Measurements from ENCODE around the gene NRG3.

The NRG3 gene

DNA sequence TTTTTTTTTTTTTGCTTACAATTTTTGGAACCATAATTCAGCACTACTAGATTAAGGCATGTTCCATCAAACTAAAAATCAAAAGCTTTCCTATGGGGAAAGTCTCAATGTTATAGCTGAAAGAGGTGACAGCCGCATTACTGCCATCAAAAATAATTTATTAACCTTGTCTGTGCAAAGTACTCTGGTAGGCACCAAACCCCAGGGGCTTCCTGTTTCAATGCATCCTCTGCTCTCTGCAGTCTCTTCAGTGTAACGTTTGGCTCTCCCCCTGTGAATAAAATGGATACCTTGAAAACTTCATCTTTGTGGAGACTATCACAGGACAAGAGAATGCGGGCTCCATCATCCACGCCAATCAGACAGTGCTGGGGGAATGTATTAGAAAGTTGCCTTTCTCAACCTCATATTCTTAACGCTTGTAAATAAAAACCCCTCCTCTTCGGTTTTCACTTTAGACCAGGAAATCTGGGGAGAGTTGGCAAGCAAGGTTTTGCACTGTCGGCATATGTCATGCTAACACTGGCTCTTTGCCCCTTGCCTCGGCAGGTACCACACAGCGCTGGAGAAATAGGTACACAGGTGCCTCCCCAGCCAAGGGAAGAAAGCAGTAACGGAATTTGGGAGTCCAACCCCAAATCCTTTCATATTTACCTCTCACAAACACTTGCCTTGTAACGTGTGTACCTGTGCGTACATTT, 1.6 kb upstream of the NRG3 start:
- no peak for DNase-seq (ENCODE audit: low spot score in 2 of 2)
- Mint-ChIP-seq H3K27me3 (peaks cover 11% of the 10 kb centered on the region), H3K9me3 (peaks cover 3% of the 10 kb centered on the region), H3K27ac (no peak overlapping the region), H3K36me3 (peaks cover 4% of the 10 kb centered on the region), H3K4me1 (peaks cover 8% of the 10 kb centered on the region), H3K4me3 (no peak overlapping the region)
- ATAC-seq (ENCODE audit: low read depth), result no peak

DNA sequence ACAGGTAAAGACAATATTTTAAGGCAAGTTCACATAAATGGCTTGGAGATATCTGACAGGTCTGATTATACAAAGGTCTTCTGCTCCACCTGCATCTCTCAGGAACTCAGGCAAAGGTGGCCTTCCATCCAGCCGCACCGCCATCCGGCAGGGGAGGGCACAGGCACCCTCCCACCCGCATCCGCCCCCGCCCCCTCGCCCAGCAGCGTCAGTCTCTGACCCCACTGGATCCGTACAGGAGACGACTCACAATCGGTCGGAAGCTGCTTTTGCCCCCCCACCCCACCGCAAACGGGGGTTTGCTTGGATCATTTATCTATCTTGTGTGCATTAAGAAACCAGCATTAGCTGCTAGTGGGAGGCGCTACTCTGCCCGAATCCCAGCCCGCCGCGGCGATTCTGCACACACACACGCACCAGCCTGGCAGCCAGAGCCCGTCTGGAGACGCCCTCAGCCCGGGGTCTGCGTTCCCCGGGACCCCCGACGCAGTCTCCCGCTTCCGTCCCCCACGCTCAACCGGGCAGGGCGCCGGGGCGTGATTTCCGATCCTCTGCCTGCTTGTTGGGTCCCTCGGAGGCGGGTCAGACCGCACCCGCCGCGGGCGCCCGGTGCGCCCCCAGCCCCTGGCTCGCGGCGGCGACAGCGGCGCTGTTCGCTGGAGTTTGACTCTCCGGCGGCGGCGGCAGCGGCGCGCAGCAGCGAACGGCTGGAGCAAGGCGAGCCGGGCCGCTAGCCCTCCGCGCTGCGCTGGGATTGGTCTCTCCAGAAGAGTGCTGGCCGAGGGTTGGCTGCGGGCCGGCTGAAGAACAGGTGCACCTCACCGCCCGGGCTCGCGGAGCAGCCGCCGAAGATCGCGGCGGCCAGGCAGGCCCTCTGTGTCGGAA, 820 bp upstream of the NRG3 start:
- Mint-ChIP-seq H3K27ac (no peak overlapping the region), H3K9me3 (peaks cover 3% of the 10 kb centered on the region), H3K36me3 (peaks cover 4% of the 10 kb centered on the region), H3K4me3 (no peak overlapping the region), H3K27me3 (peaks cover 11% of the 10 kb centered on the region), H3K4me1 (peaks cover 8% of the 10 kb centered on the region)
- ATAC-seq (ENCODE audit: low read depth), result no peak
- no peak for DNase-seq (ENCODE audit: low spot score in 2 of 2)

DNA sequence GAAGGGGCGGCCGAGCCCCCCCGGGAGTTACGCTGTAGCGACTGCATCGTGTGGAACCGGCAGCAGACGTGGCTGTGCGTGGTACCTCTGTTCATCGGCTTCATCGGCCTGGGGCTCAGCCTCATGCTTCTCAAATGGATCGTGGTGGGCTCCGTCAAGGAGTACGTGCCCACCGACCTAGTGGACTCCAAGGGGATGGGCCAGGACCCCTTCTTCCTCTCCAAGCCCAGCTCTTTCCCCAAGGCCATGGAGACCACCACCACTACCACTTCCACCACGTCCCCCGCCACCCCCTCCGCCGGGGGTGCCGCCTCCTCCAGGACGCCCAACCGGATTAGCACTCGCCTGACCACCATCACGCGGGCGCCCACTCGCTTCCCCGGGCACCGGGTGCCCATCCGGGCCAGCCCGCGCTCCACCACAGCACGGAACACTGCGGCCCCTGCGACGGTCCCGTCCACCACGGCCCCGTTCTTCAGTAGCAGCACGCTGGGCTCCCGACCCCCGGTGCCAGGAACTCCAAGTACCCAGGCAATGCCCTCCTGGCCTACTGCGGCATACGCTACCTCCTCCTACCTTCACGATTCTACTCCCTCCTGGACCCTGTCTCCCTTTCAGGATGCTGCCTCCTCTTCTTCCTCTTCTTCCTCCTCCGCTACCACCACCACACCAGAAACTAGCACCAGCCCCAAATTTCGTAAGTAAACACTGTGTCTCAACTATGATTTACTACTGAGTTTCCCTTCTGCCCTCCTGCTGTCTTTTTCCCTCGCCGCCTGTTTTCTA, 666 bp downstream of the NRG3 start:
- H3K9me3 Mint-ChIP-seq, result peaks cover 3% of the 10 kb centered on the region
- H3K4me3 Mint-ChIP-seq, result peak overlapping the region; percentile 22
- H3K36me3 Mint-ChIP-seq, result peaks cover 4% of the 10 kb centered on the region
- ATAC-seq (ENCODE audit: low read depth) (no peak), DNase-seq (ENCODE audit: low spot score in 2 of 2) (no peak)
- H3K27ac Mint-ChIP-seq, result no peak overlapping the region
- H3K4me1 Mint-ChIP-seq, result peaks cover 8% of the 10 kb centered on the region
- H3K27me3 Mint-ChIP-seq, result peaks cover 11% of the 10 kb centered on the region

DNA sequence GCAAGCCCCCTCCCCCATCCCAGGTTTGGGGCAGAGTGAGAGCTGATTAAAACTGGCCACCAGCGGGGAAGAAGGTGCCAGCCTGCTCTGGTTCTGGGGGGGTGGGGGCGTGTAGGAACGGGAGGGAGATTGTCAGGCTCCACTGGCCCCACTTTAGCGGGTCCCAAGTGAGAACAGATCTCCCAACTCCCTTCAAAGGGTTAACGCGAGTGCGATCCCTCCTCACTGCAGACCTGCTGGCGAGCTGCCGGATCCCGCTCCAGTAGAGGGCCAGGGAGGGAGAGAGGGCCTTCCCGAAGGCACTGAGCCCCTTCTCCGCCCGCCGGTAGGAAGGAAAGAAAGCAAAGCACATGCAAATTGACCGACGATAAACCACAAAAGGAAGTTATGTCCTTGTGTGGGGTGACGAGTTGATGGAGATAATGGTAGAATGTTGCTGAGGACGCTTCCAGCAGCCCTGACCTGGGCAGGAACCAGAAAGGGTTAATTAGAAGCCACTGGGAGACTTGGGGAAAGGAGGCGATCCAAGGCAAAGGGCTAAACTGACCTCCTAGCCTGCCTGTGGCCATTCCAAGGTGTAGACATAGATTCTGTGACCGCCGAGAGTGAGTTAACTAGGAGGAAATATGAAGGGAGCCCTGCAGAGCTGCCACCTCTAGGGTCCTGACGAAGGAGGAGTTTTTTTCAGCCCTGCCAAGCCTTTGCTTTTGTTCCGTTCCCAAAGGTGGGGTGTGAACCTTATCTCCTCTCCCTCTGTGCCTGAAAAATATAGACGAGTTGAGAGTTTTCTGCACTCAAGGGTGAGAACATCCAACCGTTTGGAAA, 1.5 kb downstream of the NRG3 start:
- H3K27me3 Mint-ChIP-seq, result peaks cover 11% of the 10 kb centered on the region
- DNase-seq (ENCODE audit: low spot score in 2 of 2) (no peak), ATAC-seq (ENCODE audit: low read depth) (no peak)
- H3K9me3 Mint-ChIP-seq, result peaks cover 3% of the 10 kb centered on the region
- no peak overlapping the region for H3K4me3 Mint-ChIP-seq
- H3K4me1 Mint-ChIP-seq, result peaks cover 8% of the 10 kb centered on the region
- H3K36me3 Mint-ChIP-seq, result peaks cover 4% of the 10 kb centered on the region
- no peak overlapping the region for H3K27ac Mint-ChIP-seq

DNA sequence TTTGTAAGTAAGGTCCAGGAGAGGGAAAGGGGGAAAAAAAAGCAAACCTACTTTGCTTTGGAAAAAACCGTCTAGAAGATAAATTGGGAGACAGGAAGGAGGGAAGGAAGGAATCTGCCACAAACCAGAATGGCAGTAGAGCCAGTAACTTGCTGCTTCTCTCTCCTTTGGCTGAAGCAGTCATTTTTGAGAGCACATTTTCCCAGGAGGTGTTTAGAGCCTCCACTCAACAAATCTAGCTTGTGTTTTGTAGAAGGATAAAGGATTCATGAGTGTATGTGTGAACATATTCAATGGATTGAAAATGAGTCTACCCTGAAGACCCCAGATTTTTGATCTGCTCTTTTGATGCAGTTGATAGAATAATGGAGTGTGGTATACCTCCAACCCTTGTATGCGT, 2.6 kb downstream of the NRG3 start:
- no peak for DNase-seq (ENCODE audit: low spot score in 2 of 2)
- peaks cover 9% of the 10 kb centered on the region for H3K27me3 Mint-ChIP-seq
- no peak overlapping the region for H3K4me3 Mint-ChIP-seq
- ATAC-seq (ENCODE audit: low read depth), result no peak
- peaks cover 8% of the 10 kb centered on the region for H3K4me1 Mint-ChIP-seq
- H3K36me3 Mint-ChIP-seq, result peaks cover 4% of the 10 kb centered on the region
- peaks cover 3% of the 10 kb centered on the region for H3K9me3 Mint-ChIP-seq
- no peak overlapping the region for H3K27ac Mint-ChIP-seq

DNA sequence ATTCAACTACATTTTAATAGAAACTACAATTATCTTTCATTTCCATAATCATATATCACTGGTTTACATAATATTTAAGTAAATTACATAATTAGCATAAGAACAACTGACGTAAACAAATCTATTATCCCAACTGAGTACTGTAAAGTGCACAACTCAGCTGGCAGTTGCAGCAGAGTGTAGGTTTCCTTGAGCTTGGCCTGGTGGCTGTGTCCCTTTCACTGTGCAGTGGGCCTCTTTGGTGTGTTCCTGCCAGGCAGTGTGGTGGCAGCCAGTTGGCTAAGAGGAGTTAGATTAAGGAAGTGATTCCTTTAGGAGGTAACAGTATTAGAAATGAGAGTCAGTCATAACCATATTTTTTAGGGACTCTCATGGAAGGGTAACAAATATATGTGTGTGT, 7.0 kb downstream of the NRG3 start:
- Mint-ChIP-seq H3K4me1 (no peaks in the 10 kb centered on the region), H3K9me3 (no peaks in the 10 kb centered on the region), H3K4me3 (no peak overlapping the region), H3K27me3 (no peaks in the 10 kb centered on the region), H3K27ac (no peak overlapping the region), H3K36me3 (no peaks in the 10 kb centered on the region)
- DNase-seq (ENCODE audit: low spot score in 2 of 2), result no peak
- ATAC-seq (ENCODE audit: low read depth), result no peak

DNA sequence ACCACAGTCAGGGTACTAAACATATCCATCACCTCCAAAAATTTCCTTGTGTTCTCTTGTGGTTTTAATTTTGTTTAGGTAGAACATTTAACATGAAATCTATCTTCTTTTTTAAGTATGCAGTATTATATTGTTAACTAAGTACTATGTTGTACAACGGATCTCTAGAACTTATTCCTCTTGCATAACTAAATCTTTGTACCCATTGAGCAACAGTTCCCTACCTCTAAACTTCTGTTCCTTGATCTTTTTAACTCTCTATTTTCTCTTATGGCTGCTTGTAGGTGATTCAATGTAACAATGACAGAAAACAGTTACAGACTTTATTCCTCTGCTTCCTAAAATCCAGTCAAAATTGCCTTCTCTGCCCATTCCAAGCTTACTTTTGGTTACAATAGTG, 9.9 kb downstream of the NRG3 start:
- ATAC-seq (ENCODE audit: low read depth), result no peak
- no peaks in the 10 kb centered on the region for H3K27me3 Mint-ChIP-seq
- H3K9me3 Mint-ChIP-seq, result no peaks in the 10 kb centered on the region
- DNase-seq (ENCODE audit: low spot score in 2 of 2), result no peak
- no peak overlapping the region for H3K27ac Mint-ChIP-seq
- H3K4me3 Mint-ChIP-seq, result no peak overlapping the region
- no peaks in the 10 kb centered on the region for H3K36me3 Mint-ChIP-seq
- no peaks in the 10 kb centered on the region for H3K4me1 Mint-ChIP-seq

DNA sequence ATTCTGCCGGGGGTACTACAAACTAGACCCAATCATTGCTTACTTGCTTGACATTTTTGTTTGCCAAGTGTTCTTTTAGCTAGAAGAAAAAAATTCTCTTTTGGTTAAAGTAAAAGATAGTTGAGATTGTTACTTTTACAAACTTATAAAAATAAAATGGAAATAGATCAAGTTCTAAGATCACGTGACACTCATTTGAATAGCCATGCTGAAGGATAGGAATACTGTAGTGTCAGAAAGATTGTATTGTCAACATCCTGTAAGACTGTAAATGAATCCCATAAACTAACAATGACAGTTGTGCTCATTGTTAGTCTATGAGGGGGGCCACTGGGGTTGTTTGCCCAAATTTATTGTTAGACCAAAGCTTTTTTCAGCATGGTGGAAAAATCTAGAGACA, 10.5 kb downstream of the NRG3 start:
- no peak overlapping the region for H3K4me3 Mint-ChIP-seq
- H3K27me3 Mint-ChIP-seq, result no peaks in the 10 kb centered on the region
- no peak overlapping the region for H3K27ac Mint-ChIP-seq
- H3K4me1 Mint-ChIP-seq, result no peaks in the 10 kb centered on the region
- ATAC-seq (ENCODE audit: low read depth) (no peak), DNase-seq (ENCODE audit: low spot score in 2 of 2) (no peak)
- H3K36me3 Mint-ChIP-seq, result no peaks in the 10 kb centered on the region
- no peaks in the 10 kb centered on the region for H3K9me3 Mint-ChIP-seq

DNA sequence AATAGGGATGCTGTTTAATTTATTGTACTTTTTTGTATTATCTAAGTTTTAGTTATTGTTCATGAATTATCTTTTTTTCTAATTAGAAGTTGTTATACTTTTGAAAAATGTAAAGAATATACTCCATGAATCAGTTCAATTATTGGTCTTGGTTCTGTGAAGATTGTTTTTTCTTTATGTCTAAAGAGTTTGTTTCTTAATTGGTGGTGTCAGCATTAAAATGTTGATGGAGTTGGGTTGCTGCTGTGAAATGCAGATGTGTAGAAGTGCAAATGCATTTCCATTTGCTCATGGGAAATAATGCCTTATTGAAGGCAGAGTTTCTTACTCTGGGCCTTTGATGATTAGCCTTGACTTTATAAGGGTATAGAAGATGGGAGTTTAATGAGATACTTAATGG, 11.9 kb downstream of the NRG3 start:
- H3K9me3 Mint-ChIP-seq, result peaks cover 4% of the 10 kb centered on the region
- H3K27me3 Mint-ChIP-seq, result no peaks in the 10 kb centered on the region
- no peaks in the 10 kb centered on the region for H3K36me3 Mint-ChIP-seq
- no peak for ATAC-seq (ENCODE audit: low read depth)
- no peaks in the 10 kb centered on the region for H3K4me1 Mint-ChIP-seq
- DNase-seq (ENCODE audit: low spot score in 2 of 2), result no peak
- H3K4me3 Mint-ChIP-seq, result no peak overlapping the region
- H3K27ac Mint-ChIP-seq, result no peak overlapping the region

DNA sequence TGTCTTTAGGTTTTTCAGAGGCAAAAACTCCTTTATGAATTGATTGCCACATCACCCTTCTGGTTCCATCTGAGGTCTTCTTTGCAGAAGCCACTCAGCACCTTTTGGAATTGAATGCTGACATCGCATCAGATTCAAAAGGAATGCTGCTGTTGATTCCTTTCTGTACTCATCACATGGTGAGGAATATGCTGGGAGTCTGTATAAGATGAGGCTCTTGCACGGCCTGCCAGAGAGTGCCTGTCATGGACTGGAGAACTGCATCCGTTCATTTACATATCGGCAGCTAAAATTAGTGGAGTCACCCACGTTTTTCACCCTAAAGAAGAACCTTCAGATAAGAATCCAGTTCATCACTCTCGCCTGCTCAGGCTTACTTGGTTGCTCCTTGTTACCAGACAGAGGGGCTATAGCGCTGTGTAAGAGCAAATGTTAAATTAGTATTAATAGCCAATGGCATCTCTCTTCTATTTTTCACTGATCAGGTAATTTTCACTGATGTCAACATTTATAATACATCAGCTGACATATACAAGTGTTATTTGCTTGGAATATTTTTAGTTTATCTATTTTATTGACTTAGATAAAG, 14.3 kb downstream of the NRG3 start:
- Mint-ChIP-seq H3K27me3 (no peaks in the 10 kb centered on the region), H3K27ac (no peak overlapping the region), H3K4me3 (no peak overlapping the region), H3K36me3 (no peaks in the 10 kb centered on the region), H3K4me1 (no peaks in the 10 kb centered on the region), H3K9me3 (peaks cover 8% of the 10 kb centered on the region)
- DNase-seq (ENCODE audit: low spot score in 2 of 2) (no peak), ATAC-seq (ENCODE audit: low read depth) (no peak)

DNA sequence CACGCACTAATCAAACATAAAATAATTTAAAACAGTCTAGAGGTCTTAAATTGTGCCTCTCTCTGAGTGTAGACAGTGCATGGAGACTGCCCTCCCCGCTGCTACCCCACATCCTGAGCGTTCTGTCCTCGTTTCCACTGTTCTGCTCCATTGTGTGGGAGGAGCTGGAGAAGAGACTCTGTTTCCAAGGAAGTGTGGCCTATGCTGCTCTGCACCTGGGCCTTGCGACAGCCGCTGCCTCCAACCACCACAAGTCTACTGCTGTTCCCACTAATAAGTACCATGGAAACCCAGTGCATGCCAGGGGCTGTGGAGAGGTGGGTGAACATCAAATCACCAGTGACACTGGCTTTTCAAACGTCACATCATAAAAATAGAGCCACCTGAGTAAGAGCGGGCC, 19.6 kb downstream of the NRG3 start:
- H3K36me3 Mint-ChIP-seq, result no peaks in the 10 kb centered on the region
- no peaks in the 10 kb centered on the region for H3K27me3 Mint-ChIP-seq
- H3K27ac Mint-ChIP-seq, result no peak overlapping the region
- DNase-seq (ENCODE audit: low spot score in 2 of 2) (no peak), ATAC-seq (ENCODE audit: low read depth) (no peak)
- H3K9me3 Mint-ChIP-seq, result peaks cover 12% of the 10 kb centered on the region
- no peak overlapping the region for H3K4me3 Mint-ChIP-seq
- H3K4me1 Mint-ChIP-seq, result no peaks in the 10 kb centered on the region

DNA sequence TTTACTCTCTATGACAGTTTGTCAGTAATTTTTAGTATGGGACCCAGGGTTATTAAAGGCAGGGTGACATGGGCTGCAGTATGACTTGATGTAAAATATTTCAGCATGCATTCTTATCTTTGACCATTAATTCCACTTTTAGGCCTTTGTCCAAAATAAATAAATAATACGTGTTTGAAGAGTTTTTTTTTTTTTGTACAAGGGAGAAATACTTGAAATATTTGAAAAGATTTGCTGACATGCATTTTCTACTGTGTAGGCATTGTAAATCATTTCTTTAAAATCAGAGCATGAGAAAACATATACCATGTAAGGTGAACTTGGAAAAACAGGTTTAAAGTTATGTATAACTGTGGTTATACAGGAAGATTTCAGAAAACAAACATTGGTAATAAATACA, 23.5 kb downstream of the NRG3 start:
- H3K27me3 Mint-ChIP-seq, result no peaks in the 10 kb centered on the region
- H3K4me3 Mint-ChIP-seq, result no peak overlapping the region
- H3K9me3 Mint-ChIP-seq, result peaks cover 4% of the 10 kb centered on the region
- no peaks in the 10 kb centered on the region for H3K36me3 Mint-ChIP-seq
- H3K27ac Mint-ChIP-seq, result no peak overlapping the region
- DNase-seq (ENCODE audit: low spot score in 2 of 2), result no peak
- ATAC-seq (ENCODE audit: low read depth), result no peak
- no peaks in the 10 kb centered on the region for H3K4me1 Mint-ChIP-seq

DNA sequence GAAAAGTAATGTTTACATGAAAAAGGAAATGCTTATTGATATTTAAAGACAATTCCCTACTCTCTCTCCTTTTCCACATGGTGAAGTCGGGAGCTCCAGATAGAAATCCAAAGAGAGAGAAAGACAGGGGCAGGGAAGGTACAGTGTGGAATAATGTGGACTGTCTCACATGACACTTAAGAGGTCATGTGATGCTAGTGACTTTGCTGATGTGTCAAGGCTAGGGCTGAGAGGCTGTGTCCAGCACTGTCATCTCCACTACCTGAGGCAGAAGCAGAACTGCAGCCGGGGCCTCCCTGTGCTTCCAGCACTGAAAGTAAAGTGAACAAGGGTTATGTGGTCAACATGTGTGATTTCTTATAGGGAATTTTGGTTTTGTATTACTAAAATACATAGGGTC, 26.0 kb downstream of the NRG3 start:
- Mint-ChIP-seq H3K4me3 (no peak overlapping the region), H3K4me1 (no peaks in the 10 kb centered on the region), H3K36me3 (no peaks in the 10 kb centered on the region), H3K27ac (no peak overlapping the region), H3K27me3 (no peaks in the 10 kb centered on the region), H3K9me3 (peaks cover 4% of the 10 kb centered on the region)
- ATAC-seq (ENCODE audit: low read depth), result no peak
- no peak for DNase-seq (ENCODE audit: low spot score in 2 of 2)

All from memory B cell (primary cell).